Testis (tissue), 2 donors: ENCODE results near the gene CXCL3.

Source experiments
- POLR2A ChIP-seq: fragments of 450-650 bp; IDR thresholded peaks from one replicate; pipeline ENCODE4 v1.6.1; 2017; ENCODE audit warnings: antibody characterized with exemption, mild to moderate bottlenecking, moderate library complexity
- TF ChIP-seq, protein P1 (sequence below), 3 experiments: fragments of 450-650 bp in 2 of 3; fragments of 200-600 bp in 1 of 3; sonication (generic) in 1 of 3; IDR thresholded peaks; one replicate each; pipeline ENCODE4 v1.5.1; 2016 to 2019; ENCODE audit warnings: antibody characterized with exemption in 3 of 3, mild to moderate bottlenecking in 2 of 3, moderate library complexity in 1 of 3

DNA sequence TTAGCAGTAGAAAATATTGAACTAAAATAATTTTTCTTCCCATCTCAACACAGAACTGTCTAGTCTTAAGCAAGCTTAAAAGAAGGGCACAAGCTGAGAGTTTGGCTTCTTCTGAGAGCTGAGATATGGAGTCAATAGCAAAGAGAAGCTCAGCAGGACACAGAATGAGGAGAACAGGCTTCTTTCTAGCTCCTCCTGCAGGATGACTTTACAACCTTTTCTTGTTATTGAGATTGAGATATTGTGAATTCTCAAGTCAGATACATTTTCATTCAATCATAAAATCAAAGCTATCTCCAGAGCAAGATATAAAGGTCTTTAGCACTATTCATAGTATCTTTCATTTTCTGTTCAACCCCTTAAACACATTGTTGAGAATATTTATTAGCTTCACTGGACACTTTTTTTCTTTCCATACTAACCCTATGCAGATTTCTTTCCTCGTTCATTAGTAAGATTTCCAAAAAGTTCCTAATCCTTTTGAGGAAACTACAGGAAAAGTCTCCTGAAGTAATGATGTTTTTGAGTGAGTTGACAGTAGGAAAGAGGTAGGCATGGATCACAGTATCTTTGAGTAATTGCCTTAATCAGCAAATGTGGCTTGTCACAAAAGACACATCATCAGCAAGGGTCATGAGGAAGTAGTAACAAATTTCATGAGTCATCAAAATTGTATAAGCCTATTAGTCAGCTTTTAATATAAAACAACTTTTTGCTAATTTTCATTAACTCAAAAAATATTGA, 17.8 kb upstream of the CXCL3 start:
- TF ChIP-seq, protein P1, sequence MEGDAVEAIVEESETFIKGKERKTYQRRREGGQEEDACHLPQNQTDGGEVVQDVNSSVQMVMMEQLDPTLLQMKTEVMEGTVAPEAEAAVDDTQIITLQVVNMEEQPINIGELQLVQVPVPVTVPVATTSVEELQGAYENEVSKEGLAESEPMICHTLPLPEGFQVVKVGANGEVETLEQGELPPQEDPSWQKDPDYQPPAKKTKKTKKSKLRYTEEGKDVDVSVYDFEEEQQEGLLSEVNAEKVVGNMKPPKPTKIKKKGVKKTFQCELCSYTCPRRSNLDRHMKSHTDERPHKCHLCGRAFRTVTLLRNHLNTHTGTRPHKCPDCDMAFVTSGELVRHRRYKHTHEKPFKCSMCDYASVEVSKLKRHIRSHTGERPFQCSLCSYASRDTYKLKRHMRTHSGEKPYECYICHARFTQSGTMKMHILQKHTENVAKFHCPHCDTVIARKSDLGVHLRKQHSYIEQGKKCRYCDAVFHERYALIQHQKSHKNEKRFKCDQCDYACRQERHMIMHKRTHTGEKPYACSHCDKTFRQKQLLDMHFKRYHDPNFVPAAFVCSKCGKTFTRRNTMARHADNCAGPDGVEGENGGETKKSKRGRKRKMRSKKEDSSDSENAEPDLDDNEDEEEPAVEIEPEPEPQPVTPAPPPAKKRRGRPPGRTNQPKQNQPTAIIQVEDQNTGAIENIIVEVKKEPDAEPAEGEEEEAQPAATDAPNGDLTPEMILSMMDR (IDR thresholded peaks at IDR 0.05) = no peak
- no peak for TF ChIP-seq POLR2A
